CD4-positive, alpha-beta memory T cell (primary cell): ENCODE data around the gene CUX1. TPM values are rescaled to one million over a fixed set of nuclear protein-coding genes. Genes with fewer than 3 reads are reported as not detected.

ENCODE experiments used
- CTCF ChIA-PET: fragments of 350-600 bp; sonication (Branson Sonifier 250); formaldehyde crosslinking; loops from one replicate; lab custom pipeline; 2021; ENCODE audit warnings: inconsistent platforms; ENCODE audit not compliant: partially characterized antibody; lab: Charles Lee
- POLR2A ChIA-PET: fragments of 350-600 bp; sonication (Branson Sonifier 250); formaldehyde crosslinking; loops from one replicate; lab custom pipeline; 2021; ENCODE audit not compliant: partially characterized antibody; lab: Charles Lee
- DNase-seq, 5 donors: peaks; one replicate each; pipeline versions ENCODE4 v3.0.0 to v3.0.0-alpha.2; 2020 to 2022; ENCODE audit warnings: mixed read lengths in 1 of 5
- H3K27ac ChIP-seq: one replicate; pipeline ENCODE4 v1.7.0; 2013; ENCODE audit warnings: low read depth, low read length
- H3K27me3 ChIP-seq: 2 replicates; pipeline ENCODE4 v1.7.0; 2013; ENCODE audit warnings: mild to moderate bottlenecking, low read length, moderate library complexity; ENCODE audit not compliant: insufficient read depth
- H3K36me3 ChIP-seq: 2 replicates; pipeline ENCODE4 v1.7.0; 2013; ENCODE audit warnings: mild to moderate bottlenecking, low read length, moderate library complexity; ENCODE audit not compliant: insufficient read depth
- H3K4me1 ChIP-seq: 2 replicates; pipeline ENCODE4 v1.7.0; 2013; ENCODE audit warnings: mild to moderate bottlenecking, low read length, moderate library complexity; ENCODE audit not compliant: insufficient read depth
- H3K4me3 ChIP-seq, 2 donors: one replicate each; pipeline ENCODE4 v1.7.0; 2013; ENCODE audit warnings: low read length in 2 of 2, mild to moderate bottlenecking in 1 of 2
- H3K9me3 ChIP-seq, 2 donors: one replicate each; pipeline ENCODE4 v1.7.0; 2013; ENCODE audit warnings: low read length in 2 of 2, control low read depth in 1 of 2; ENCODE audit not compliant: control insufficient read depth in 1 of 2
- H3K27ac Mint-ChIP-seq, 7 donors: one replicate each; pipeline ENCODE4 v1.8.0; 2020 to 2021; ENCODE audit warnings: mixed read lengths in 7 of 7, mild to moderate bottlenecking in 6 of 7, inconsistent platforms in 3 of 7, moderate library complexity in 3 of 7
- H3K27me3 Mint-ChIP-seq, 2 donors: one replicate each; pipeline ENCODE4 v1.8.0; 2020 to 2021; ENCODE audit warnings: mixed read lengths in 2 of 2
- H3K36me3 Mint-ChIP-seq, 2 donors: one replicate each; pipeline ENCODE4 v1.8.0; 2020 to 2021; ENCODE audit warnings: mixed read lengths in 2 of 2, inconsistent platforms in 1 of 2, mild to moderate bottlenecking in 1 of 2
- H3K4me1 Mint-ChIP-seq, 4 donors: one replicate each; pipeline ENCODE4 v1.8.0; 2020 to 2021; ENCODE audit warnings: mixed read lengths in 4 of 4, mild to moderate bottlenecking in 1 of 4
- H3K4me3 Mint-ChIP-seq, 8 donors: one replicate each; pipeline ENCODE4 v1.8.0; 2020 to 2021; ENCODE audit warnings: mixed read lengths in 8 of 8, mild to moderate bottlenecking in 7 of 8, moderate library complexity in 6 of 8, inconsistent platforms in 3 of 8
- H3K9me3 Mint-ChIP-seq, 8 donors: one replicate each; pipeline ENCODE4 v1.8.0; 2020 to 2021; ENCODE audit warnings: mixed read lengths in 8 of 8, mild to moderate bottlenecking in 5 of 8, inconsistent platforms in 3 of 8, moderate library complexity in 1 of 8
- intact Hi-C: fragments of 100-400 bp; cut with micrococcal nuclease; formaldehyde crosslinking; loops from one replicate; pipeline ENCODE4 v1.15.1; 2023
- polyA plus RNA-seq, 2 donors: library from polyadenylated mRNA; unstranded; fragments of 300-500 nt; fragmentation: Illumina TruSeq; gene quantifications; one replicate each; pipeline ENCODE4 v1.2.3, GENCODE V29; 2021
- total RNA-seq, 2 experiments: library from RNA; stranded (reverse); gene quantifications; one replicate each; pipeline ENCODE4 v1.2.3, GENCODE V29; 2021

Gene CUX1
- total and polyA plus RNA-seq, 4 experiments from 2014 or later = 2.1 to 47.6 (median 36.1) TPM

GRCh38 chr7:102196028-102196427 is 378.6 kb downstream of the CUX1 start:
- DNase-seq = no peak
- Histone ChIP-seq H3K9me3 (no peaks in the 10 kb centered on the region), H3K36me3 (peaks cover 6% of the 10 kb centered on the region), H3K4me3 (no peak overlapping the region), H3K27ac (no peak overlapping the region), H3K27me3 (no peaks in the 10 kb centered on the region), H3K4me1 (no peaks in the 10 kb centered on the region)
- Mint-ChIP-seq H3K27me3 (no peaks in the 10 kb centered on the region), H3K4me3 (no peak overlapping the region), H3K9me3 (no peaks in the 10 kb centered on the region), H3K36me3 (peaks cover 50 to 69% of the 10 kb centered on the region in 2 donors), H3K27ac (peak overlapping the region in 2 of 7 donors; percentile 35 to 37), H3K4me1 (no peaks in the 10 kb centered on the region)
- intact Hi-C loops = no loop called here
- POLR2A ChIA-PET = no interaction called here
- CTCF ChIA-PET = no interaction called here

DNA sequence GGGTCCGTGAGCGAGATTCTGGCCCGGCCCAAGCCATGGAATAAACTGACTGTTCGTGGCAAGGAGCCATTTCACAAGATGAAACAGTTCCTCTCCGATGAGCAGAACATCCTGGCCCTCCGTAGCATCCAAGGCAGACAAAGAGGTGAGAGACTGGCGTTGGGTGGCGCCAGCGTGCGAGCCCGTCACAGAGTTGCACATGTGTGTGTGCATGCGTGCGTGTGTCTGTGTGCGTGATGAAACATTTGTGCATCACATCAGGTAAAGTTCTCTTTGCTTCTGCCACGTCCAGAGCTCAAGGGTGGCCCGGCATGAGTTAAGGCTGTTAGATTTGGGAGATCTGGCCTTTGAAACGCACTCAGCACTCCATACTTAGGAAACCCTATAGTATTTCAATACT is 379.7 kb downstream of the CUX1 start:
- Mint-ChIP-seq H3K36me3 (peaks cover 45 to 69% of the 10 kb centered on the region in 2 donors), H3K27me3 (no peaks in the 10 kb centered on the region), H3K4me1 (no peaks in the 10 kb centered on the region), H3K9me3 (no peaks in the 10 kb centered on the region), H3K27ac (no peak overlapping the region), H3K4me3 (no peak overlapping the region)
- no peak overlapping the region for H3K4me3 ChIP-seq
- ChIA-PET POLR2A (no interaction called here), CTCF (no interaction called here)
- no peaks in the 10 kb centered on the region for H3K9me3 ChIP-seq
- DNase-seq = no peak
- H3K4me1 ChIP-seq = no peaks in the 10 kb centered on the region
- no peaks in the 10 kb centered on the region for H3K27me3 ChIP-seq
- peaks cover 6% of the 10 kb centered on the region for H3K36me3 ChIP-seq
- intact Hi-C loops = no loop called here
- H3K27ac ChIP-seq = no peak overlapping the region

DNA sequence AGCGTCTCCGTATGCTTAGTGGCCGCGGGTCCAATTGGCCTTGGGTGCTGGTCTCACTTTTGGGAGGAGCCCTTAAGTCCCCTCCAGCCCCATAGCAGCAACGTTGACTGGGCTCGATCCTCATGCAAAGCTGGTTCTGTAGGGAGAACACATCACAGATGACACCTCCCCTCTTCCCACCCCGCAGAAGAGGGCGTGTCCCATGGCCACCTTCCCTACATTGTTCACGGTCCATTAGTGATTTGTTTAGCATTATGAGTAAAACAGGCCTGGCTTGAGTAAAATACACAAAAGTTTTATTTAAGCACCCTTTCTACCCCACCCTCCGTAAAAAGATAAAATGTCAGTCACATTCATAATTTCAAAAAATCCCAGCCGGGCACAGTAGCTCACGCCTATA is 380.2 kb downstream of the CUX1 start:
- Histone ChIP-seq H3K4me1 (no peaks in the 10 kb centered on the region), H3K9me3 (no peaks in the 10 kb centered on the region), H3K27me3 (no peaks in the 10 kb centered on the region), H3K36me3 (peaks cover 6% of the 10 kb centered on the region), H3K27ac (no peak overlapping the region), H3K4me3 (no peak overlapping the region)
- no peaks in the 10 kb centered on the region for H3K4me1 Mint-ChIP-seq
- H3K9me3 Mint-ChIP-seq = no peaks in the 10 kb centered on the region
- H3K27me3 Mint-ChIP-seq = no peaks in the 10 kb centered on the region
- no peak overlapping the region for H3K4me3 Mint-ChIP-seq
- POLR2A ChIA-PET = no interaction called here
- H3K36me3 Mint-ChIP-seq = peaks cover 47 to 72% of the 10 kb centered on the region in 2 donors
- DNase-seq = no peak
- intact Hi-C loops = no loop called here
- no peak overlapping the region for H3K27ac Mint-ChIP-seq
- CTCF ChIA-PET = no interaction called here

DNA sequence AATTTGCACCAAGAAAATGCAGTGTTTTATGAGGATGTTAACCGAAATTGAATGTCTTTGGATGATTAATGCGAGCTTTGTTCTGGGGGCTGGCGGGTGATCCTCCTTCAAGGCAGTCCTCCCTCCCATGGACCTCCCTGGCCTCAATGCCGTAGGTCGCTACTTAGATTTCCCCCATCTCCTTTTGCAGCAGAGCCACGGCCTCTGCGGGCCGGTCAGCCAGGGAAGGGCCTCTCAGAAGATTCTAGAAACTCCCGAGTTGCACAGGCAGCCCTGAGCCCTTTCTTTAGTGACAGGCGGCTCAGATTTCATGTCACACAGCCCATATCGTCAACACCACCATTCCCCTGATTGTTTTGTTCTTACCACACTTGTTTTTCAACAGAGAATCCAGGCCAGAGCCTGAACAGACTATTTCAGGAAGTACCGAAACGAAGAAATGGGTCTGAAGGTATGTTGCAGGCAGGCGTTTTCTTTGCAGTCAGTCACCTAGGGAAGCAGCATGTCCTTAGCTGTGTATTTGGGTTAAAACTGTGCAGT is 381.1 kb downstream of the CUX1 start:
- H3K36me3 Mint-ChIP-seq = peaks cover 40 to 72% of the 10 kb centered on the region in 2 donors
- DNase-seq = no peak
- CTCF ChIA-PET = no interaction called here
- no peak overlapping the region for H3K27ac Mint-ChIP-seq
- no peaks in the 10 kb centered on the region for H3K9me3 Mint-ChIP-seq
- POLR2A ChIA-PET = no interaction called here
- Histone ChIP-seq H3K27me3 (no peaks in the 10 kb centered on the region), H3K4me3 (no peak overlapping the region), H3K36me3 (peaks cover 6% of the 10 kb centered on the region), H3K4me1 (no peaks in the 10 kb centered on the region), H3K27ac (no peak overlapping the region), H3K9me3 (no peaks in the 10 kb centered on the region)
- H3K4me3 Mint-ChIP-seq = no peak overlapping the region
- intact Hi-C loops = no loop called here
- H3K27me3 Mint-ChIP-seq = no peaks in the 10 kb centered on the region
- H3K4me1 Mint-ChIP-seq = no peaks in the 10 kb centered on the region

- no peak overlapping the region for H3K4me3 Mint-ChIP-seq
- H3K4me1 ChIP-seq = no peaks in the 10 kb centered on the region
- no peaks in the 10 kb centered on the region for H3K9me3 Mint-ChIP-seq
- intact Hi-C loops = no loop called here
- H3K4me3 ChIP-seq = no peak overlapping the region
- ChIA-PET POLR2A (no interaction called here), CTCF (no interaction called here)
- H3K27me3 ChIP-seq = no peaks in the 10 kb centered on the region
- H3K4me1 Mint-ChIP-seq = no peaks in the 10 kb centered on the region
- no peak for DNase-seq
- H3K36me3 Mint-ChIP-seq = peaks cover 46 to 72% of the 10 kb centered on the region in 2 donors
- H3K27ac ChIP-seq = no peak overlapping the region
- no peak overlapping the region for H3K27ac Mint-ChIP-seq
- peaks cover 26% of the 10 kb centered on the region for H3K36me3 ChIP-seq
- no peaks in the 10 kb centered on the region for H3K27me3 Mint-ChIP-seq
- H3K9me3 ChIP-seq = no peaks in the 10 kb centered on the region
These were observed 384.1 kb downstream of the CUX1 start for GRCh38 chr7:102201576-102201975.

DNA sequence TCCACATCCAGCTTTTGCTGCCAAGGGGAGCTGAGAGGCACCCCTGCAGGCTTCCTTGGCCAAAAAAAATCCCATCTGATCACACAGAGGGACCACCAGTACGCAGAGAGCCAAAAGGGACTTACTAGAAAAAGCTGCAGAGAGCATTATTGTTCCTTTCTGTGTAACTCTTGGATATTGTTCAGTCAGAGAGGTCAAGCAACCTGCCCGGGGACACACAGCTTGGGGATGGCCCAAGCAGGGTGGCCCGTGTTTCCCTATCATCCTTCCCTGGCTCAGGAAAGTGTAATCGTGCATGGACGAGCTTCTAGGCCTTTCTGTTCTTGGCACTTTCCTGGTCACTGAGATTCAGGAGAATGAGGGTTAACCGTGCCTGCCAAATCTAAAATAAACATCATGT is 385.1 kb downstream of the CUX1 start:
- DNase-seq = no peak
- H3K27me3 Mint-ChIP-seq = no peaks in the 10 kb centered on the region
- H3K4me1 Mint-ChIP-seq = no peaks in the 10 kb centered on the region
- ChIA-PET POLR2A (no interaction called here), CTCF (interaction anchor here (1.0 kb wide), 1 partner anchor 659 kb away, joined by 3 read pairs; no protein-coding TSS in a partner anchor)
- intact Hi-C loops = no loop called here
- H3K36me3 ChIP-seq = peaks cover 26% of the 10 kb centered on the region
- no peaks in the 10 kb centered on the region for H3K27me3 ChIP-seq
- no peak overlapping the region for H3K4me3 Mint-ChIP-seq
- H3K27ac Mint-ChIP-seq = no peak overlapping the region
- H3K4me1 ChIP-seq = no peaks in the 10 kb centered on the region
- no peak overlapping the region for H3K27ac ChIP-seq
- H3K9me3 ChIP-seq = no peaks in the 10 kb centered on the region
- no peaks in the 10 kb centered on the region for H3K9me3 Mint-ChIP-seq
- no peak overlapping the region for H3K4me3 ChIP-seq
- H3K36me3 Mint-ChIP-seq = peaks cover 41 to 69% of the 10 kb centered on the region in 2 donors

GRCh38 chr7:102203218-102203617 is 385.8 kb downstream of the CUX1 start:
- Mint-ChIP-seq H3K36me3 (peaks cover 40 to 65% of the 10 kb centered on the region in 2 donors), H3K27ac (no peak overlapping the region), H3K4me1 (no peaks in the 10 kb centered on the region), H3K4me3 (no peak overlapping the region), H3K9me3 (no peaks in the 10 kb centered on the region), H3K27me3 (no peaks in the 10 kb centered on the region)
- H3K4me3 ChIP-seq = no peak overlapping the region
- no peaks in the 10 kb centered on the region for H3K4me1 ChIP-seq
- ChIA-PET CTCF (interaction anchor here (1.0 kb wide), 1 partner anchor 660 kb away, joined by 3 read pairs; no protein-coding TSS in a partner anchor), POLR2A (no interaction called here)
- no peak for DNase-seq
- no peaks in the 10 kb centered on the region for H3K27me3 ChIP-seq
- peaks cover 26% of the 10 kb centered on the region for H3K36me3 ChIP-seq
- intact Hi-C loops = no loop called here
- no peak overlapping the region for H3K27ac ChIP-seq
- no peaks in the 10 kb centered on the region for H3K9me3 ChIP-seq
